Measurements from ENCODE around the gene SNAP25.

DNA sequence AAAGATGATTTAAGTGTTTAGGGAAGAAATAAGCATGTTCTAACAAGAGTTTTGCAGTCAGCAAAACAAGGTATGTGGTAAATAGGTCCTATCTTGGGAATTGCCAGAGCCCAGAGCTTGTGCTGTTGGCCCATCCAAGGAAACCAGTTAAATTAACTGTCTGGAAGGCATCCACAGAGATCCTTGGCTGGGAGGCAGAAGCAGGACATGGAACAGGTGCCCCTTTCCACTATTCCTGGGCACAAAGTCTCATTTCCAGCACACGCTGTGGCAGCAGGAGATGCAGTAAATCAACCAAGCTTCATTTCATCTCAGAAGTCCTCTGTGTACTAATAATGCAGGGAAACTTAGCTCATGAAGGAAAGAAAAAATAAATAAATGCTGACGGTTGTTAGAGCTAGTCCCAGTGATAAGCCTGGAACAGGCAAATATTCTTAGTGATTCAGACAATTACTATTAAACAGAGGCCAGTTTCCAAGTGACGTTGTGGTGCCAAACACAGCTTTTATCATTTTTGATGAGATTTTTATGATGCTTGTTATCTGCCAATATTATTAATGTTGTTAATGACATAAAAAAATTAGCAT lies 39.8 kb upstream of the SNAP25 start:
- TF ChIP-seq, protein P1, sequence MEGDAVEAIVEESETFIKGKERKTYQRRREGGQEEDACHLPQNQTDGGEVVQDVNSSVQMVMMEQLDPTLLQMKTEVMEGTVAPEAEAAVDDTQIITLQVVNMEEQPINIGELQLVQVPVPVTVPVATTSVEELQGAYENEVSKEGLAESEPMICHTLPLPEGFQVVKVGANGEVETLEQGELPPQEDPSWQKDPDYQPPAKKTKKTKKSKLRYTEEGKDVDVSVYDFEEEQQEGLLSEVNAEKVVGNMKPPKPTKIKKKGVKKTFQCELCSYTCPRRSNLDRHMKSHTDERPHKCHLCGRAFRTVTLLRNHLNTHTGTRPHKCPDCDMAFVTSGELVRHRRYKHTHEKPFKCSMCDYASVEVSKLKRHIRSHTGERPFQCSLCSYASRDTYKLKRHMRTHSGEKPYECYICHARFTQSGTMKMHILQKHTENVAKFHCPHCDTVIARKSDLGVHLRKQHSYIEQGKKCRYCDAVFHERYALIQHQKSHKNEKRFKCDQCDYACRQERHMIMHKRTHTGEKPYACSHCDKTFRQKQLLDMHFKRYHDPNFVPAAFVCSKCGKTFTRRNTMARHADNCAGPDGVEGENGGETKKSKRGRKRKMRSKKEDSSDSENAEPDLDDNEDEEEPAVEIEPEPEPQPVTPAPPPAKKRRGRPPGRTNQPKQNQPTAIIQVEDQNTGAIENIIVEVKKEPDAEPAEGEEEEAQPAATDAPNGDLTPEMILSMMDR (IDR thresholded peaks at IDR 0.05 in 2 of 3, conservative IDR thresholded peaks at IDR 0.05 in 1 of 3; ENCODE audit: borderline replicate concordance in 1 of 3, insufficient read depth in 1 of 3, low read depth in 2 of 3, low read length in 2 of 3): no peak
- no peak for TF ChIP-seq TCF7L2 (IDR thresholded peaks at IDR 0.05; ENCODE audit: borderline replicate concordance, extremely low read depth, insufficient read depth, insufficient read length)
- no peak for TF ChIP-seq ELF1 (IDR thresholded peaks at IDR 0.05; ENCODE audit: borderline replicate concordance, low read depth)
- no peak for TF ChIP-seq POLR2A (IDR thresholded peaks at IDR 0.05; ENCODE audit: borderline replicate concordance, extremely low read depth, insufficient read depth, insufficient read length)
